ENCODE data around the gene EXOC1L.
"Not testable (repeated sequence)": the region's sequence is repeated elsewhere in the genome, so short reads cannot be mapped to it uniquely, and the experiment has no call there.

Gene EXOC1L

DNA sequence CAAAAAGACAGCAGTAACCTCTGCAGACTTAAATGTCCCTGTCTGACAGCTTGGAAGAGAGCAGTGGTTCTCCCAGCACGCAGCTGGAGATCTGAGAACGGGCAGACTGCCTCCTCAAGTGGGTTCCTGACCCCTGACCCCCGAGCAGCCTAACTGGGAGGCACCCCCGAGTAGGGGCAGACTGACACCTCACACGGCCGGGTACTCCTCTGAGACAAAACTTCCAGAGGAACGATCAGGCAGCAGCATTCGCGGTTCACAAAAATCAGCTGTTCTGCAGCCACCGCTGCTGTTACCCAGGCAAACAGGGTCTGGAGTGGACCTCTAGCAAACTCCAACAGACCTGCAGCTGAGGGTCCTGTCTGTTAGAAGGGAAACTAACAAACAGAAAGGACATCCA lies 22.7 kb downstream of the EXOC1L start:
- not testable (repeated sequence) for H3K36me3 Mint-ChIP-seq (ENCODE audit: insufficient read depth); H3K4me3 Mint-ChIP-seq; DNase-seq; H3K9me3 Mint-ChIP-seq; ATAC-seq (replicated peaks); H3K27ac Mint-ChIP-seq; H3K4me1 Mint-ChIP-seq (ENCODE audit: low read depth in 2 of 2)
- peaks cover 15 to 38% of the 10 kb centered on the region in 2 donors for H3K27me3 Mint-ChIP-seq

- H3K9me3 Mint-ChIP-seq = no peaks in the 10 kb centered on the region
Measured at GRCh38 chr4:55849724-55850123, 30.1 kb downstream of the EXOC1L start.

GRCh38 chr4:55851885-55852284 lies 32.3 kb downstream of the EXOC1L start:
- Mint-ChIP-seq H3K27ac (peak overlapping the region; percentile 24 to 26), H3K4me1 (ENCODE audit: low read depth in 2 of 2) (peaks cover 20 to 23% of the 10 kb centered on the region in 2 donors), H3K4me3 (no peak overlapping the region), H3K36me3 (ENCODE audit: insufficient read depth) (peaks cover 5% of the 10 kb centered on the region), H3K27me3 (no peaks in the 10 kb centered on the region), H3K9me3 (no peaks in the 10 kb centered on the region)
- peak in 2 of 3 experiments; percentile 2 to 23 for DNase-seq
- peak; percentile 35 for ATAC-seq (replicated peaks)

More at GRCh38 chr4:55849724-55850123, 30.1 kb downstream of the EXOC1L start:
- Mint-ChIP-seq H3K27ac (no peak overlapping the region), H3K4me1 (ENCODE audit: low read depth in 2 of 2) (peaks cover 20 to 23% of the 10 kb centered on the region in 2 donors), H3K36me3 (ENCODE audit: insufficient read depth) (peaks cover 5% of the 10 kb centered on the region), H3K27me3 (peaks cover 2 to 3% of the 10 kb centered on the region in 2 donors), H3K4me3 (no peak overlapping the region)
- ATAC-seq (replicated peaks) (no peak), DNase-seq (no peak)

GRCh38 chr4:55853484-55854046 lies 34.0 kb downstream of the EXOC1L start, which contains the start of gene EXOC1:
TSS of gene EXOC1 (plus strand) at chr4:55853648. CDS start at chr4:55858324, 4,676 bp downstream.
- H3K36me3 Mint-ChIP-seq (ENCODE audit: insufficient read depth) = peaks cover 5% of the 10 kb centered on the region
- peak within 1 kb of the TSS; percentile 95 to 97 for H3K27ac Mint-ChIP-seq
- no peak within 1 kb of the TSS for H3K4me3 Mint-ChIP-seq
- ATAC-seq (replicated peaks) (peak; percentile 93), DNase-seq (peak; percentile 91 to 94 (median 93))
- H3K27me3 Mint-ChIP-seq = no peaks in the 10 kb centered on the region
- H3K4me1 Mint-ChIP-seq (ENCODE audit: low read depth in 2 of 2) = peaks cover 20 to 23% of the 10 kb centered on the region in 2 donors
- no peaks in the 10 kb centered on the region for H3K9me3 Mint-ChIP-seq

DNA sequence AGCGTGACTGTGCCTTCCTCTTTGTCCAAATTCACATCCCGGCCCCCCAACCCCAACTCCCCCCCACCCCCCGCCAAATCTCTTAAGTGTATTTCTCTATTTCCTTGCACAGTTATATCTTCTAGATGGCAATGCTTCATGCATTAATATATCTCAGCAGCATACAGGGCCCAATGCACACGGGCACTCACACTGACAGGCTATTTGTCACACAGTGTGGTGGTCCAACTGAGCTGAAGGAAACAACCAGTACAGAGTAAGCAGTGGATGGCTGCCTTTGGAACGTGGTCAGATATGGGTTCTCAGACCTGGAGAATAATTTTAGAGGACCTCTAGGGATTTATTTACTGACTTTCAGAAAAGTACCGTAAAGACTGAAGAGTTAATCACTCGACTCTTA lies 34.5 kb downstream of the EXOC1L start:
- Mint-ChIP-seq H3K4me3 (no peak overlapping the region), H3K9me3 (no peaks in the 10 kb centered on the region), H3K27ac (peak overlapping the region; percentile 95 to 97), H3K4me1 (ENCODE audit: low read depth in 2 of 2) (peaks cover 20 to 23% of the 10 kb centered on the region in 2 donors), H3K27me3 (no peaks in the 10 kb centered on the region), H3K36me3 (ENCODE audit: insufficient read depth) (peaks cover 10% of the 10 kb centered on the region)
- peak; percentile 9 for ATAC-seq (replicated peaks)
- no peak for DNase-seq

- Mint-ChIP-seq H3K4me1 (ENCODE audit: low read depth in 2 of 2) (peaks cover 9 to 11% of the 10 kb centered on the region in 2 donors), H3K27me3 (no peaks in the 10 kb centered on the region), H3K9me3 (no peaks in the 10 kb centered on the region), H3K27ac (no peak overlapping the region), H3K4me3 (no peak overlapping the region), H3K36me3 (ENCODE audit: insufficient read depth) (peaks cover 41% of the 10 kb centered on the region)
- DNase-seq (no peak), ATAC-seq (replicated peaks) (no peak)
Measured at GRCh38 chr4:55857586-55857985, 38.0 kb downstream of the EXOC1L start.

DNA sequence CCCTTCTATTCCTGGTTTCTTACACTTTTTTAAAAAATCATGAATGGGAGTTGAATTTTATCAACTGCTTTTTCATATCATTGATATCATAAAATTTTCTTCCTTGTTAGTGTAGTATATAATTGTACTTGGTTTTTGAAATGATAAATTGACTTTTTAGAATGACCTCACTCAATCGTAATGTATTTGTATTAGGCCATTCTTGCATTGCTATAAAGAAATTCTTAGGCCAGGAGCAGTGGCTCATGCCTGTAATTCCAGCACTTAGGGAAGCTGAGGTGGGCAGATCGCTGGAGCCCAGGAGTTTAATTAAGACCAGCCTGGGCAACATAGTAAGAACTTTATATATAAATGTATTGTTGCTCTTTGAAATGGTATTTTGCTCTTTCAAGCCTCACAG lies 40.1 kb downstream of the EXOC1L start:
- Mint-ChIP-seq H3K27ac (no peak overlapping the region), H3K9me3 (no peaks in the 10 kb centered on the region), H3K36me3 (ENCODE audit: insufficient read depth) (peaks cover 44% of the 10 kb centered on the region), H3K4me1 (ENCODE audit: low read depth in 2 of 2) (peaks cover 6 to 7% of the 10 kb centered on the region in 2 donors), H3K4me3 (no peak overlapping the region), H3K27me3 (no peaks in the 10 kb centered on the region)
- no peak for ATAC-seq (replicated peaks)
- DNase-seq = no peak

- Mint-ChIP-seq H3K9me3 (no peaks in the 10 kb centered on the region), H3K36me3 (ENCODE audit: insufficient read depth) (peaks cover 56% of the 10 kb centered on the region), H3K4me3 (no peak overlapping the region), H3K4me1 (ENCODE audit: low read depth in 2 of 2) (peaks cover 12 to 21% of the 10 kb centered on the region in 2 donors), H3K27me3 (no peaks in the 10 kb centered on the region), H3K27ac (no peak overlapping the region)
- no peak for DNase-seq
- ATAC-seq (replicated peaks) = no peak
Measured at GRCh38 chr4:55864577-55865223, 45.1 kb downstream of the EXOC1L start.

- ATAC-seq (replicated peaks) (no peak), DNase-seq (no peak)
- Mint-ChIP-seq H3K4me3 (no peak overlapping the region), H3K27me3 (no peaks in the 10 kb centered on the region), H3K27ac (peak overlapping the region in 1 of 2 donors; percentile 87), H3K36me3 (ENCODE audit: insufficient read depth) (peaks cover 57% of the 10 kb centered on the region), H3K4me1 (ENCODE audit: low read depth in 2 of 2) (peaks cover 12 to 21% of the 10 kb centered on the region in 2 donors), H3K9me3 (no peaks in the 10 kb centered on the region)
Measured at GRCh38 chr4:55865228-55865806, 45.7 kb downstream of the EXOC1L start.

DNA sequence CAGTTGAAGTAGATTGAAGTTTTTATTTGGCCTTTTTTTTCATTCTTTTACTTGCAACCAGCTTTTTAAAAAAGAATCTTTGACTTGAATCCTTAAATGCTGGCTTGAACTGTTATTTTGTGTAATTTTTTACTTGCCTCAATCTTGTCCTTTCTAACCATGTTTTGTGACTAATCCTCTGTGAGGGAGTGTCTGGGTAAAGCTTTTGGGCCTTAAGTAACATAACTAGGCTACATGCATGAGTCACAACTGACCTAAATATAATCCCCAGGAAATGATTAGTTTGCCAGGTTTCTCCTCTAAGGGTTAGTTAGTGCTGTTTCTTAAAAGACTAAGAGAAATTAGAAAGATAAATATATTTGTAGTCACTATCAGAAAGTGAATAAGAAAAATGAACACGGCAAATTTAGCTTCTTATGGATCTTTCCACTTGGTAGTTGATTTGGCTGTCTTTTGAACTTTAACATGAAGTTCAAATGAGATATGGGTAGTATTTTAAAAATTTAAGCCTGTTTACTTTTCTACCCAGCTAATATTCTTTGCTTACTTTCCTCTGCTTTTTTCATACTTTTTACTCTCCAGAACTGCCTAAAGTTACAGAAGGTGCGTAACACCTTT lies 46.8 kb downstream of the EXOC1L start:
- peak overlapping the region; percentile 87 to 88 for H3K27ac Mint-ChIP-seq
- H3K4me1 Mint-ChIP-seq (ENCODE audit: low read depth in 2 of 2) = peaks cover 8 to 15% of the 10 kb centered on the region in 2 donors
- H3K36me3 Mint-ChIP-seq (ENCODE audit: insufficient read depth) = peaks cover 59% of the 10 kb centered on the region
- H3K4me3 Mint-ChIP-seq = no peak overlapping the region
- DNase-seq (no peak), ATAC-seq (replicated peaks) (peak; percentile 94)
- no peaks in the 10 kb centered on the region for H3K9me3 Mint-ChIP-seq
- no peaks in the 10 kb centered on the region for H3K27me3 Mint-ChIP-seq

- H3K36me3 Mint-ChIP-seq (ENCODE audit: insufficient read depth) = peaks cover 59% of the 10 kb centered on the region
- ATAC-seq (replicated peaks) (peak; percentile 83), DNase-seq (peak; percentile 9 to 18 (median 15))
- no peak overlapping the region for H3K4me3 Mint-ChIP-seq
- no peaks in the 10 kb centered on the region for H3K27me3 Mint-ChIP-seq
- H3K27ac Mint-ChIP-seq = peak overlapping the region; percentile 87 to 88
- peaks cover 8 to 14% of the 10 kb centered on the region in 2 donors for H3K4me1 Mint-ChIP-seq (ENCODE audit: low read depth in 2 of 2)
- H3K9me3 Mint-ChIP-seq = no peaks in the 10 kb centered on the region
Measured at GRCh38 chr4:55866973-55867574, 47.5 kb downstream of the EXOC1L start.

GRCh38 chr4:55868581-55869090 lies 49.0 kb downstream of the EXOC1L start:
- Mint-ChIP-seq H3K27me3 (no peaks in the 10 kb centered on the region), H3K9me3 (no peaks in the 10 kb centered on the region), H3K4me3 (no peak overlapping the region), H3K4me1 (ENCODE audit: low read depth in 2 of 2) (peaks cover 6 to 14% of the 10 kb centered on the region in 2 donors), H3K36me3 (ENCODE audit: insufficient read depth) (peaks cover 47% of the 10 kb centered on the region), H3K27ac (no peak overlapping the region)
- ATAC-seq (replicated peaks) (no peak), DNase-seq (no peak)

DNA sequence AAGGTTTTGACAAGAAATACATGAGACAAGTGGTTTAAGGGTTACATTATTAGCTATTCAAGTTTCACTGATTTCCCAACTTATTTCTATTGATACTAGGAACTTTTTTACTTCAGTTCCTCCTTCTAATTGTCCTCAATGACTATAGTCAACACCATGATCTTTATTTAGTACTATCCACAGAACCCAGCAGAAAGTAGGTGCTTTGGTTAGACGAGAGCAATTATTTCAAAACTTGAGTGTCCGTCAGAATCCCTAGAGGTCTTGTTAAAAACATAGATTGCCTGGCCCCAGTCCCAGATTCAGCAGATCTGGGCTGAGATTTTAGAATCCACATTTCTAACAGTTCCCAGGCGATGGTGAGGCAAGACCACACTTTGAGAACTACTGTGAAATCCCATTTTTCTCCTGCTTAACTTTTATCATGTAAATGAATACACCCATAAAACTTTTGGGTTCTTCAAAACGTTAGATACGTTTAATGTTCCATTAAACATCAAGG lies 51.8 kb downstream of the EXOC1L start:
- Mint-ChIP-seq H3K36me3 (ENCODE audit: insufficient read depth) (peaks cover 47% of the 10 kb centered on the region), H3K9me3 (no peaks in the 10 kb centered on the region)

More for the DNA sequence above, 51.8 kb downstream of the EXOC1L start:
- ATAC-seq (replicated peaks) = no peak
- H3K27ac Mint-ChIP-seq = no peak overlapping the region
- DNase-seq = no peak
- H3K4me1 Mint-ChIP-seq (ENCODE audit: low read depth in 2 of 2) = peaks cover 3 to 12% of the 10 kb centered on the region in 2 donors
- no peaks in the 10 kb centered on the region for H3K27me3 Mint-ChIP-seq
- H3K4me3 Mint-ChIP-seq = no peak overlapping the region
